Kidney glomerular epithelial cell (primary cell): ENCODE data around the gene NIT1.

ENCODE experiments used
- DNase-seq: peaks from one replicate; lab custom pipeline; 2025; lab: John Stamatoyannopoulos, UW

The NIT1 gene

GRCh38 chr1:161153682-161154337, 35.9 kb downstream of the NIT1 start, which contains the start of gene UFC1:
Gene UFC1 (plus strand): TSS chr1:161153978. CDS start chr1:161153998, 20 bp downstream.
- peak; percentile 85 for DNase-seq

- no peak for DNase-seq
These were observed 40.0 kb downstream of the NIT1 start for GRCh38 chr1:161157867-161158266.

- DNase-seq: no peak
These were observed 40.6 kb downstream of the NIT1 start for GRCh38 chr1:161158316-161159010.

- peak; percentile 87 for DNase-seq
These were observed 41.4 kb downstream of the NIT1 start, which contains the start of gene USP21 for GRCh38 chr1:161159087-161159912. Gene USP21 (plus strand): TSS chr1:161159500. CDS start chr1:161160641, 1,141 bp downstream.

GRCh38 chr1:161159913-161160243, 42.0 kb downstream of the NIT1 start:
- DNase-seq: no peak

- no peak for DNase-seq
These were observed 42.8 kb downstream of the NIT1 start for GRCh38 chr1:161160671-161161145.

- DNase-seq: no peak
These were observed 43.7 kb downstream of the NIT1 start for GRCh38 chr1:161161652-161162051.

- no peak for DNase-seq
These were observed 44.1 kb downstream of the NIT1 start for GRCh38 chr1:161162052-161162451.

GRCh38 chr1:161162806-161163205, 44.9 kb downstream of the NIT1 start:
- DNase-seq: no peak

GRCh38 chr1:161163793-161164192, 45.9 kb downstream of the NIT1 start:
- no peak for DNase-seq

GRCh38 chr1:161164901-161165610, 47.2 kb downstream of the NIT1 start:
- DNase-seq: no peak

- DNase-seq: peak; percentile 97
These were observed 48.1 kb downstream of the NIT1 start, which contains the start of gene PPOX for GRCh38 chr1:161165742-161166668. Gene PPOX (plus strand): TSS chr1:161166426. CDS start chr1:161166848, 422 bp downstream.

- DNase-seq: peak; percentile 2
These were observed 49.0 kb downstream of the NIT1 start for GRCh38 chr1:161166669-161167548.

- no peak for DNase-seq
These were observed 51.0 kb downstream of the NIT1 start for GRCh38 chr1:161168906-161169305.
